HepG2 (cell line): ENCODE data around the gene MBTD1. TPM values are rescaled to one million over a fixed set of nuclear protein-coding genes. Genes with fewer than 3 reads are reported as not detected.
A peak's percentile ranks its signal among the peaks of the same experiment; 100 is the strongest.

Experiments
- ATAD3A ChIP-seq: sonication (generic); formaldehyde crosslinking; IDR thresholded peaks from 2 replicates; pipeline ENCODE4 v1.4.0; 2020; ENCODE audit warnings: missing genetic modification reagents
- CENPX ChIP-seq: sonication (generic); formaldehyde crosslinking; IDR thresholded peaks from 2 replicates; pipeline ENCODE4 v1.9.0; 2021; ENCODE audit warnings: mild to moderate bottlenecking, missing genetic modification reagents, moderate library complexity
- HDAC1 ChIP-seq: sonication (generic); formaldehyde crosslinking; IDR thresholded peaks from 2 replicates; pipeline ENCODE4 v1.5.1; 2020; ENCODE audit warnings: mild to moderate bottlenecking, missing genetic modification reagents
- HDAC2 ChIP-seq: sonication (generic); formaldehyde crosslinking; IDR thresholded peaks from 2 replicates; pipeline ENCODE4 v1.4.0; 2020; ENCODE audit warnings: missing genetic modification reagents
- HNF4A ChIP-seq: sonication (generic); formaldehyde crosslinking; IDR thresholded peaks from 2 replicates; pipeline ENCODE4 v1.4.0; 2020; ENCODE audit warnings: missing genetic modification reagents
- MATR3 ChIP-seq: sonication (generic); formaldehyde crosslinking; IDR thresholded peaks from 2 replicates; pipeline ENCODE4 v1.4.0; 2020; ENCODE audit warnings: missing genetic modification reagents
- MEF2D ChIP-seq: sonication (generic); formaldehyde crosslinking; IDR thresholded peaks from 2 replicates; pipeline ENCODE4 v1.5.1; 2020; ENCODE audit warnings: mild to moderate bottlenecking, missing genetic modification reagents
- NFIB ChIP-seq: sonication (generic); formaldehyde crosslinking; IDR thresholded peaks from 2 replicates; pipeline ENCODE4 v1.9.0; 2021; ENCODE audit warnings: missing genetic modification reagents, mild to moderate bottlenecking, borderline replicate concordance
- PAF1 ChIP-seq: IDR thresholded peaks from 2 replicates; pipeline ENCODE4 v1.6.1; 2016; ENCODE audit warnings: missing genetic modification reagents, missing compliant biosample characterization
- POLR2G ChIP-seq: fragments of 200-400 bp; formaldehyde crosslinking; IDR thresholded peaks from 2 replicates; pipeline ENCODE4 v1.6.1; 2018; ENCODE audit warnings: mild to moderate bottlenecking, low read depth, low read length, moderate library complexity
- SALL1 ChIP-seq: sonication (generic); formaldehyde crosslinking; IDR thresholded peaks from 2 replicates; pipeline ENCODE4 v1.8.0; 2022; ENCODE audit warnings: mild to moderate bottlenecking, missing genetic modification reagents
- U2AF2 ChIP-seq: fragments of 200-400 bp; formaldehyde crosslinking; IDR thresholded peaks from 2 replicates; pipeline ENCODE4 v1.6.1; 2017; ENCODE audit warnings: low read depth, mild to moderate bottlenecking, low read length
- ZNF12 ChIP-seq: sonication (generic); formaldehyde crosslinking; IDR thresholded peaks from 2 replicates; pipeline ENCODE4 v1.5.0; 2020; ENCODE audit warnings: missing genetic modification reagents
- ZNF432 ChIP-seq: sonication (generic); formaldehyde crosslinking; IDR thresholded peaks from 2 replicates; pipeline ENCODE4 v1.5.0; 2020; ENCODE audit warnings: missing genetic modification reagents, mild to moderate bottlenecking, borderline replicate concordance
- ZNF709 ChIP-seq: sonication (generic); formaldehyde crosslinking; IDR thresholded peaks from 2 replicates; pipeline ENCODE4 v1.5.0; 2020; ENCODE audit warnings: mild to moderate bottlenecking, missing genetic modification reagents
- ZNF816 ChIP-seq: sonication (generic); formaldehyde crosslinking; IDR thresholded peaks from 2 replicates; pipeline ENCODE4 v1.8.0; 2022; ENCODE audit warnings: missing genetic modification reagents, mild to moderate bottlenecking, borderline replicate concordance
- polyA plus RNA-seq, 8 experiments: library from polyadenylated mRNA; depleted of rRNA in 3 of 8; stranded (reverse) in 7 of 8; unstranded in 1 of 8; fragments of >200 nt; fragmentation: Illumina TruSeq in 4 of 8; extraction: Trizol in 4 of 8; gene quantifications; 2 replicates each; pipeline versions ENCODE4 v1.2.1 to v1.2.3, GENCODE V29; 2011 to 2016; ENCODE audit warnings: low read depth in 4 of 8, missing spikeins in 1 of 8, mixed read lengths in 1 of 8; ENCODE audit not compliant: insufficient read depth in 1 of 8
- total RNA-seq, 5 experiments: library from RNA; depleted of rRNA; stranded (reverse); fragments of >200 nt; fragmentation: Illumina TruSeq; extraction: Trizol; gene quantifications; 2 replicates each; pipeline ENCODE4 v1.2.3, GENCODE V29; 2016; ENCODE audit warnings: low read depth in 1 of 5
- TF ChIP-seq, protein P1 (sequence below): sonication (generic); formaldehyde crosslinking; IDR thresholded peaks from 2 replicates; pipeline ENCODE4 v1.4.0; 2020; ENCODE audit warnings: missing genetic modification reagents
- TF ChIP-seq, protein P2 (sequence below): IDR thresholded peaks from 2 replicates; pipeline ENCODE4 v1.6.1; 2016; ENCODE audit warnings: low read depth, control low read depth
- TF ChIP-seq, protein P3 (sequence below): conservative IDR thresholded peaks from 2 replicates; pipeline ENCODE4 v1.6.1; 2018; ENCODE audit warnings: missing genetic modification reagents
- TF ChIP-seq, protein P4 (sequence below): sonication (generic); formaldehyde crosslinking; IDR thresholded peaks from 2 replicates; pipeline ENCODE4 v1.8.0; 2022; ENCODE audit warnings: mild to moderate bottlenecking, missing genetic modification reagents, moderate library complexity

Gene MBTD1
- total and polyA plus RNA-seq, 2 of the 13 experiments (the other 11 are each of a cell fraction or from before 2014, with no cell fraction given): 20.9 TPM

DNA sequence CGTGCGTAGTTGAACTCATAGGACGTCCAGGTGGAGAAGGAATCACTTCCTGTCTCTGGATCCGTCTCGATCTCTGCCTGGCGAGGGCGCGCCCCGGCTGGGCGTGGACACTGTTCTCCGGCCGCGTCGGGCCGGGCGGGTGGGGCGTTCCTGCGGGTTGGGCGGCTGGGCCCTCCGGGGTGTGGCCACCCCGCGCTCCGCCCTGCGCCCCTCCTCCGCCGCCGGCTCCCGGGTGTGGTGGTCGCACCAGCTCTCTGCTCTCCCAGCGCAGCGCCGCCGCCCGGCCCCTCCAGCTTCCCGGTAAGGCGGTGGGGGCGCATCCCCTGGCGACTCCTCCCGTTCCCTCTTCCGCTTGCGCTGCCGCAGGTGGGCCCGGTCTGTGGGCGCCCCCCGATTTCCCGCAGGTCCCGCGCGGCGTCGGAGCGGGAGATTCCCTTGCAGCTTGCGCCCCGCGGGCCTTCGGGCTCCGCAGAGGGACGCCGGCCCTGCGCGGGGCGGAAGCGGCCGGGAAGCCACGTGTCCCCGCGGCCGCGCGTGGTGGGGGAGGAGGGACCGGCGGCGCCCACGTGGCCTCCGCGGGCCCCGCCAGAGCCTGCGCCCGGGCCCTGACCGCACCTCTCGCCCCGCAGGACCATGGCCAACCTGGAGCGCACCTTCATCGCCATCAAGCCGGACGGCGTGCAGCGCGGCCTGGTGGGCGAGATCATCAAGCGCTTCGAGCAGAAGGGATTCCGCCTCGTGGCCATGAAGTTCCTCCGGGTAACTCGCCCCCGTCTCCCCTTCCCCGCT, 93.5 kb downstream of the MBTD1 start, which contains the start of gene NME2 (continued):
- TF ChIP-seq CENPX: no peak; the same call in 1 of the 2 replicates
- peak; percentile 1; the same call in 1 of the 2 replicates for TF ChIP-seq HNF4A (CRISPR knock-in tag)
- TF ChIP-seq, protein P1, sequence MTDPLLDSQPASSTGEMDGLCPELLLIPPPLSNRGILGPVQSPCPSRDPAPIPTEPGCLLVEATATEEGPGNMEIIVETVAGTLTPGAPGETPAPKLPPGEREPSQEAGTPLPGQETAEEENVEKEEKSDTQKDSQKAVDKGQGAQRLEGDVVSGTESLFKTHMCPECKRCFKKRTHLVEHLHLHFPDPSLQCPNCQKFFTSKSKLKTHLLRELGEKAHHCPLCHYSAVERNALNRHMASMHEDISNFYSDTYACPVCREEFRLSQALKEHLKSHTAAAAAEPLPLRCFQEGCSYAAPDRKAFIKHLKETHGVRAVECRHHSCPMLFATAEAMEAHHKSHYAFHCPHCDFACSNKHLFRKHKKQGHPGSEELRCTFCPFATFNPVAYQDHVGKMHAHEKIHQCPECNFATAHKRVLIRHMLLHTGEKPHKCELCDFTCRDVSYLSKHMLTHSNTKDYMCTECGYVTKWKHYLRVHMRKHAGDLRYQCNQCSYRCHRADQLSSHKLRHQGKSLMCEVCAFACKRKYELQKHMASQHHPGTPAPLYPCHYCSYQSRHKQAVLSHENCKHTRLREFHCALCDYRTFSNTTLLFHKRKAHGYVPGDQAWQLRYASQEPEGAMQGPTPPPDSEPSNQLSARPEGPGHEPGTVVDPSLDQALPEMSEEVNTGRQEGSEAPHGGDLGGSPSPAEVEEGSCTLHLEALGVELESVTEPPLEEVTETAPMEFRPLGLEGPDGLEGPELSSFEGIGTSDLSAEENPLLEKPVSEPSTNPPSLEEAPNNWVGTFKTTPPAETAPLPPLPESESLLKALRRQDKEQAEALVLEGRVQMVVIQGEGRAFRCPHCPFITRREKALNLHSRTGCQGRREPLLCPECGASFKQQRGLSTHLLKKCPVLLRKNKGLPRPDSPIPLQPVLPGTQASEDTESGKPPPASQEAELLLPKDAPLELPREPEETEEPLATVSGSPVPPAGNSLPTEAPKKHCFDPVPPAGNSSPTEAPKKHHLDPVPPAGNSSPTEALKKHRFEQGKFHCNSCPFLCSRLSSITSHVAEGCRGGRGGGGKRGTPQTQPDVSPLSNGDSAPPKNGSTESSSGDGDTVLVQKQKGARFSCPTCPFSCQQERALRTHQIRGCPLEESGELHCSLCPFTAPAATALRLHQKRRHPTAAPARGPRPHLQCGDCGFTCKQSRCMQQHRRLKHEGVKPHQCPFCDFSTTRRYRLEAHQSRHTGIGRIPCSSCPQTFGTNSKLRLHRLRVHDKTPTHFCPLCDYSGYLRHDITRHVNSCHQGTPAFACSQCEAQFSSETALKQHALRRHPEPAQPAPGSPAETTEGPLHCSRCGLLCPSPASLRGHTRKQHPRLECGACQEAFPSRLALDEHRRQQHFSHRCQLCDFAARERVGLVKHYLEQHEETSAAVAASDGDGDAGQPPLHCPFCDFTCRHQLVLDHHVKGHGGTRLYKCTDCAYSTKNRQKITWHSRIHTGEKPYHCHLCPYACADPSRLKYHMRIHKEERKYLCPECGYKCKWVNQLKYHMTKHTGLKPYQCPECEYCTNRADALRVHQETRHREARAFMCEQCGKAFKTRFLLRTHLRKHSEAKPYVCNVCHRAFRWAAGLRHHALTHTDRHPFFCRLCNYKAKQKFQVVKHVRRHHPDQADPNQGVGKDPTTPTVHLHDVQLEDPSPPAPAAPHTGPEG (CRISPR knock-in tag): peak; percentile 48; the same call in 1 of the 2 replicates
- peak; percentile 73; the same call in 1 of the 2 replicates for TF ChIP-seq HDAC1 (CRISPR knock-in tag)
- no peak for TF ChIP-seq NFIB
- TF ChIP-seq, protein P2, sequence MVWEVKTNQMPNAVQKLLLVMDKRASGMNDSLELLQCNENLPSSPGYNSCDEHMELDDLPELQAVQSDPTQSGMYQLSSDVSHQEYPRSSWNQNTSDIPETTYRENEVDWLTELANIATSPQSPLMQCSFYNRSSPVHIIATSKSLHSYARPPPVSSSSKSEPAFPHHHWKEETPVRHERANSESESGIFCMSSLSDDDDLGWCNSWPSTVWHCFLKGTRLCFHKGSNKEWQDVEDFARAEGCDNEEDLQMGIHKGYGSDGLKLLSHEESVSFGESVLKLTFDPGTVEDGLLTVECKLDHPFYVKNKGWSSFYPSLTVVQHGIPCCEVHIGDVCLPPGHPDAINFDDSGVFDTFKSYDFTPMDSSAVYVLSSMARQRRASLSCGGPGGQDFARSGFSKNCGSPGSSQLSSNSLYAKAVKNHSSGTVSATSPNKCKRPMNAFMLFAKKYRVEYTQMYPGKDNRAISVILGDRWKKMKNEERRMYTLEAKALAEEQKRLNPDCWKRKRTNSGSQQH (CRISPR knock-in tag): 0 out of 2 replicates have a peak, but pooled peaks have one; percentile 12
- peak; percentile 41; the same call in 1 of the 2 replicates for TF ChIP-seq ZNF432 (CRISPR knock-in tag)
- peak; percentile 70; the same call in 1 of the 2 replicates for TF ChIP-seq ZNF816 (CRISPR knock-in tag)
- TF ChIP-seq PAF1 (CRISPR knock-in tag): no peak
- TF ChIP-seq ZNF12: no peak; the same call in 1 of the 2 replicates
- TF ChIP-seq MATR3 (CRISPR knock-in tag): no peak
- TF ChIP-seq, protein P3, sequence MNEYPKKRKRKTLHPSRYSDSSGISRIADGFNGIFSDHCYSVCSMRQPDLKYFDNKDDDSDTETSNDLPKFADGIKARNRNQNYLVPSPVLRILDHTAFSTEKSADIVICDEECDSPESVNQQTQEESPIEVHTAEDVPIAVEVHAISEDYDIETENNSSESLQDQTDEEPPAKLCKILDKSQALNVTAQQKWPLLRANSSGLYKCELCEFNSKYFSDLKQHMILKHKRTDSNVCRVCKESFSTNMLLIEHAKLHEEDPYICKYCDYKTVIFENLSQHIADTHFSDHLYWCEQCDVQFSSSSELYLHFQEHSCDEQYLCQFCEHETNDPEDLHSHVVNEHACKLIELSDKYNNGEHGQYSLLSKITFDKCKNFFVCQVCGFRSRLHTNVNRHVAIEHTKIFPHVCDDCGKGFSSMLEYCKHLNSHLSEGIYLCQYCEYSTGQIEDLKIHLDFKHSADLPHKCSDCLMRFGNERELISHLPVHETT (CRISPR knock-in tag): peak; percentile 87
- TF ChIP-seq U2AF2: 0 out of 2 replicates have a peak, but pooled peaks have one; percentile 58
- peak; percentile 85 for TF ChIP-seq POLR2G
- TF ChIP-seq, protein P4, sequence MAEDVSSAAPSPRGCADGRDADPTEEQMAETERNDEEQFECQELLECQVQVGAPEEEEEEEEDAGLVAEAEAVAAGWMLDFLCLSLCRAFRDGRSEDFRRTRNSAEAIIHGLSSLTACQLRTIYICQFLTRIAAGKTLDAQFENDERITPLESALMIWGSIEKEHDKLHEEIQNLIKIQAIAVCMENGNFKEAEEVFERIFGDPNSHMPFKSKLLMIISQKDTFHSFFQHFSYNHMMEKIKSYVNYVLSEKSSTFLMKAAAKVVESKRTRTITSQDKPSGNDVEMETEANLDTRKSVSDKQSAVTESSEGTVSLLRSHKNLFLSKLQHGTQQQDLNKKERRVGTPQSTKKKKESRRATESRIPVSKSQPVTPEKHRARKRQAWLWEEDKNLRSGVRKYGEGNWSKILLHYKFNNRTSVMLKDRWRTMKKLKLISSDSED: peak; percentile 43; the same call in 1 of the 2 replicates
- TF ChIP-seq MEF2D (CRISPR knock-in tag): 0 out of 2 replicates have a peak, but pooled peaks have one; percentile 49
- TF ChIP-seq ATAD3A (CRISPR knock-in tag): no peak
- no peak; the same call in 1 of the 2 replicates for TF ChIP-seq HDAC2 (CRISPR knock-in tag)
- peak; percentile 39; the same call in 1 of the 2 replicates for TF ChIP-seq SALL1 (CRISPR knock-in tag)
- no peak for TF ChIP-seq ZNF709 (CRISPR knock-in tag)
